Esophagus squamous epithelium (tissue), 4 donors: ENCODE results near the gene TMEM132D.

ENCODE experiments used
- CTCF ChIP-seq, 6 experiments: fragments of 450-650 bp in 4 of 6; fragments of 200-600 bp in 2 of 6; sonication (generic) in 2 of 6; IDR thresholded peaks; one replicate each; pipeline ENCODE4 v1.5.1; 2016 to 2019; ENCODE audit warnings: antibody characterized with exemption in 6 of 6, mild to moderate bottlenecking in 4 of 6, moderate library complexity in 4 of 6
- POLR2A ChIP-seq, 4 donors: fragments of 450-650 bp; IDR thresholded peaks; one replicate each; pipeline ENCODE4 v1.6.1; 2017; ENCODE audit warnings: antibody characterized with exemption in 4 of 4, mild to moderate bottlenecking in 4 of 4, moderate library complexity in 3 of 4

GRCh38 chr12:129245769-129246168 lies 658.1 kb downstream of the TMEM132D start:
- TF ChIP-seq CTCF (IDR thresholded peaks at IDR 0.05), result no peak
- TF ChIP-seq POLR2A (IDR thresholded peaks at IDR 0.05), result no peak
